Right lobe of liver (tissue), 6 donors: ENCODE data around the gene SCAMP2. TPM values are rescaled to one million over a fixed set of nuclear protein-coding genes. Genes with fewer than 3 reads are reported as not detected.

Experiments used
- ATAC-seq, 4 donors: fragments of 200-7000 bp; cut with Tn5 transposase; one replicate each; pipeline ENCODE4 v1.9.1; 2020; ENCODE audit warnings: mild to moderate bottlenecking in 4 of 4, moderate library complexity in 4 of 4
- DNase-seq, 3 donors: peaks; one replicate each; pipeline ENCODE4 v3.0.0-alpha.2; 2020
- H3K27ac ChIP-seq, 3 donors: fragments of 200-600 bp; one replicate each; pipeline ENCODE4 v1.8.0; 2022
- H3K27me3 ChIP-seq, 2 donors: fragments of 200-600 bp; one replicate each; pipeline ENCODE4 v1.8.0; 2022
- H3K36me3 ChIP-seq, 4 donors: fragments of 200-600 bp; sonication (generic) in 1 of 4; one replicate each; pipeline versions ENCODE4 v1.5.1 to v1.8.0; 2017 to 2022; ENCODE audit warnings: control low read depth in 1 of 4
- H3K4me1 ChIP-seq, 4 donors: fragments of 200-600 bp; sonication (generic) in 1 of 4; one replicate each; pipeline versions ENCODE4 v1.5.1 to v1.8.0; 2017 to 2022; ENCODE audit warnings: control low read depth in 1 of 4
- H3K4me3 ChIP-seq, 3 donors: fragments of 200-600 bp; one replicate each; pipeline ENCODE4 v1.8.0; 2022
- H3K9me3 ChIP-seq, 4 donors: fragments of 200-600 bp; sonication (generic) in 1 of 4; one replicate each; pipeline versions ENCODE4 v1.5.1 to v1.8.0; 2017 to 2022; ENCODE audit warnings: control low read depth in 1 of 4
- POLR2A ChIP-seq: fragments of 450-650 bp; IDR thresholded peaks from one replicate; pipeline ENCODE4 v1.6.1; 2017; ENCODE audit warnings: antibody characterized with exemption, mild to moderate bottlenecking
- WGBS: methylation state at CpG from one replicate; pipeline ENCODE4 v1.1.6; 2018; ENCODE audit warnings: low coverage, low lambda C conversion rate; ENCODE audit not compliant: insufficient coverage; ENCODE audit errors: missing lambda C conversion rate; 5-methylcytosine and 5-hydroxymethylcytosine counted together
- intact Hi-C, 2 donors: fragments of 100-400 bp; cut with DNase I; formaldehyde crosslinking; loops; one replicate each; pipeline versions ENCODE4 v1.11.2 to v1.14.1; 2022
- total RNA-seq, 6 experiments: library from RNA; depleted of rRNA in 2 of 6; stranded (reverse); fragments of >200 nt in 2 of 6; fragmentation: NEBNext Ultra II Directional in 3 of 6; extraction: Animal tissue kit (Norgen Biotek cat#: 25700) in 3 of 6; gene quantifications; one replicate each; pipeline versions ENCODE4 v1.1.0 to v1.2.4, GENCODE V29; 2016 to 2023
- TF ChIP-seq, protein P1 (sequence below), 4 donors: fragments of 200-600 bp in 3 of 4; fragments of 450-650 bp in 1 of 4; IDR thresholded peaks; one replicate each; pipeline versions ENCODE4 v1.5.1 to v1.8.0; 2016 to 2022; ENCODE audit warnings: antibody characterized with exemption in 4 of 4, mild to moderate bottlenecking in 2 of 4
- donor health status: DM: no; HTN: yes; CAD: no.
- donor health status: DM: no; HTN: no; CAD: no.
- donor health status: DM: no; HTN: no; CAD: no.
- donor health status: DM: no; HTN: yes; CAD: no.
- donor health status: DM: no; HTN: yes; CAD: no.

Gene SCAMP2
- total RNA-seq, 6 experiments from 2014 or later, result 33.9 to 45.9 (median 41.7) TPM

DNA sequence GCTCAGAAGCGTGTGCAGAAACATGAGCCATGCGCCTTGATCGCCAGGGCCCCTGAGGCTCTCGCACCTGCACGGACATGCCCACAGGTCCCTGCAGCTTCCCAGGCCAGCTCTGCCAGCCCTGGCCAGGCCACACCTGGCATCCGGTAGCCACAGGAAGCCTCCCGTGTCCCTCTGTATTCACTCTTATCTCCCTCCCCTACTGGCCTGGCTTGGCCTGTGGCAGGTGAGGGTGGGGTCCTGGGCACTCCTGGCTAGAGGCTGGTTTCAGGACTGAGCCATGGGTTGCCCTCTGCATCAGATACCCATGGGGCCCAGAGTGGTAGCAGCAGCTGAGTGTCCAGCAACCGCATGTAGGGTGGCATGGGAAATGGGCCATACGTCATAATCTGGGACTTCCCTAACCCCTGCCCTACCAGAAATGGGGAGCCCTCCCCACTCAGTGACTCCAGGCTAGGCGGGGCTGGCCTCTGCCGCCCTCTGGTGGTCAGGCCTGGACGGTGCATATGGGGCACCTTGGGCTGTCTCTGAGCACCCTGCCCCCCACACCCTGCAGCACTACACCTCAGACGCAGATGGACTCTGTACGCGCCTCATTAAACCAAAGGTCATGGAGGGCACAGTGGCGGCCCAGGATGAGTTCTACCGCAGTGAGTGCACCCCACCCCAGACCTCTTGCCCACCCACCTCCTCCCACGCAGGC, 73.2 kb downstream of the SCAMP2 start:
- Histone ChIP-seq H3K27me3 (no peaks in the 10 kb centered on the region), H3K4me1 (peaks cover 0 to 55% (median 27%) of the 10 kb centered on the region in 4 donors), H3K36me3 (peaks cover 7 to 24% (median 15%) of the 10 kb centered on the region in 4 donors), H3K4me3 (no peak overlapping the region), H3K27ac (peak overlapping the region; percentile 53 to 72 (median 67)), H3K9me3 (no peaks in the 10 kb centered on the region)
- ATAC-seq (peak; percentile 80 to 89 (median 86)), DNase-seq (peak; percentile 83 to 87 (median 87))
- no CpG with 5 or more reads among the region's 18 CpGs for WGBS
- TF ChIP-seq POLR2A, result peak; percentile 32
- TF ChIP-seq, protein P1, sequence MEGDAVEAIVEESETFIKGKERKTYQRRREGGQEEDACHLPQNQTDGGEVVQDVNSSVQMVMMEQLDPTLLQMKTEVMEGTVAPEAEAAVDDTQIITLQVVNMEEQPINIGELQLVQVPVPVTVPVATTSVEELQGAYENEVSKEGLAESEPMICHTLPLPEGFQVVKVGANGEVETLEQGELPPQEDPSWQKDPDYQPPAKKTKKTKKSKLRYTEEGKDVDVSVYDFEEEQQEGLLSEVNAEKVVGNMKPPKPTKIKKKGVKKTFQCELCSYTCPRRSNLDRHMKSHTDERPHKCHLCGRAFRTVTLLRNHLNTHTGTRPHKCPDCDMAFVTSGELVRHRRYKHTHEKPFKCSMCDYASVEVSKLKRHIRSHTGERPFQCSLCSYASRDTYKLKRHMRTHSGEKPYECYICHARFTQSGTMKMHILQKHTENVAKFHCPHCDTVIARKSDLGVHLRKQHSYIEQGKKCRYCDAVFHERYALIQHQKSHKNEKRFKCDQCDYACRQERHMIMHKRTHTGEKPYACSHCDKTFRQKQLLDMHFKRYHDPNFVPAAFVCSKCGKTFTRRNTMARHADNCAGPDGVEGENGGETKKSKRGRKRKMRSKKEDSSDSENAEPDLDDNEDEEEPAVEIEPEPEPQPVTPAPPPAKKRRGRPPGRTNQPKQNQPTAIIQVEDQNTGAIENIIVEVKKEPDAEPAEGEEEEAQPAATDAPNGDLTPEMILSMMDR (IDR thresholded peaks at IDR 0.05), result peak; percentile 97 to 99 (median 98)
- intact Hi-C loops, result no loop called here

DNA sequence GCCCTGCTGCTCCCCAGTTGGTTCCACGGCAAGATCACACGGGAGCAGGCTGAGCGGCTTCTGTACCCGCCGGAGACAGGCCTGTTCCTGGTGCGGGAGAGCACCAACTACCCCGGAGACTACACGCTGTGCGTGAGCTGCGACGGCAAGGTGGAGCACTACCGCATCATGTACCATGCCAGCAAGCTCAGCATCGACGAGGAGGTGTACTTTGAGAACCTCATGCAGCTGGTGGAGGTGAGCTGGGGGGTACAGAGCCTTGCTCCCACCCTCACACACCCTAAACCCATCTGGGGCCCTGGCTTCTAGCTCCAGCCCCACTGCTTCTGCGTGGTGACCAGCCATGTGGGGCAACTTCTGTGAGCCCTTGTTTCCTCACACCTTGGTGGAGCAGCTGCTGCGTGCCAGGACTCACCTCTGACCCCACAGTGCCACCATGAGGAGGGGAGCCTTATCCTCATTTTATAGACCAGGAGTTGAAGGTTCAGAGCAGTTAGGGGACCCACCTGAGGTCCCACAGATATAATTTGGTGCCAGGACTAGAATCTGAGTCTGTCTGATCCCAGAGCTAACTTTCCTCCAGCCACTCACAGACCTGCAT, 73.8 kb downstream of the SCAMP2 start:
- TF ChIP-seq POLR2A, result no peak
- TF ChIP-seq, protein P1 (IDR thresholded peaks at IDR 0.05), result no peak
- H3K4me3 ChIP-seq, result no peak overlapping the region
- peak; percentile 24 to 37 (median 30) for ATAC-seq
- WGBS, result 17% methylated on average over 1 of the region's 16 CpGs
- peaks cover 7 to 24% (median 15%) of the 10 kb centered on the region in 4 donors for H3K36me3 ChIP-seq
- intact Hi-C loops, result no loop called here
- no peaks in the 10 kb centered on the region for H3K27me3 ChIP-seq
- no peak for DNase-seq
- H3K9me3 ChIP-seq, result no peaks in the 10 kb centered on the region
- H3K4me1 ChIP-seq, result peaks cover 0 to 59% (median 27%) of the 10 kb centered on the region in 4 donors
- peak overlapping the region; percentile 54 to 72 (median 67) for H3K27ac ChIP-seq

DNA sequence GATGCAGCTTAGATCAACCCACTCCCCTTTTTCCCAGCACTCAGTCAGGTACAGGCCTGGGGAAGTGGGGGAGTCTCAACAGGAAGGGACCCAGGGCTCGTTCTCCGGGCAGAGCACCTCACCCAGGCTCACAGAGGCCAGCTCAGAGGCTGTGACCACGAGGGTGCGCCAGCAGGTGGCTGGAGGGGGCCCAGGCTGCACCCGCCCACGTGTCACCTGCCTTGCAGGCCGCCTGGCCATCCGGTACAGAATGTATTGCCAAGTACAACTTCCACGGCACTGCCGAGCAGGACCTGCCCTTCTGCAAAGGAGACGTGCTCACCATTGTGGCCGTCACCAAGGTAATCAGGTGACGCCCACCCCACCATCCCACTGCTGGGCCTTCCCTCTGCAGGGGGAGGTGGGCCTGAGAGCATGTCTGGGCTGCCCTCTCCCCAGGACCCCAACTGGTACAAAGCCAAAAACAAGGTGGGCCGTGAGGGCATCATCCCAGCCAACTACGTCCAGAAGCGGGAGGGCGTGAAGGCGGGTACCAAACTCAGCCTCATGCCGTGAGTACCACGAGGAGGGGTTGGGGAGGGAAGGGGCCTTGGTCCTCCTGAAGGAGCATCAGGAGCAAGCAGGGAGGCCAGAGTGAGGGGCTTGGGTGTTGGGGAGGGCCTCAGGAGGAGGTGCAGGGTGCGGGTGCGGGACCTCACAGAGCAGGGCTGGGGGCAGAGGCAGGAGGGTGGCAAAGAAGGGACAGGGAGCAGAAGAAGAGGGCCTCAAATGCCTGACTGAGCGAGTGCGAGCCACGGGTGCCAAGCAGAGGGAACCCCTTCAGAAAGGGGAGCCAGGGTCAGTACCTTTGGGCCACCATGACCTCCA, 74.5 kb downstream of the SCAMP2 start:
- H3K27me3 ChIP-seq, result no peaks in the 10 kb centered on the region
- ATAC-seq, result peak; percentile 74 to 79 (median 78)
- peak overlapping the region; percentile 54 to 72 (median 67) for H3K27ac ChIP-seq
- intact Hi-C loops, result no loop called here
- TF ChIP-seq, protein P1 (IDR thresholded peaks at IDR 0.05), result peak; percentile 22 to 51 (median 36)
- peak; percentile 62 for TF ChIP-seq POLR2A
- DNase-seq, result peak; percentile 86 to 91 (median 91)
- H3K9me3 ChIP-seq, result no peaks in the 10 kb centered on the region
- WGBS, result 61% methylated on average over 6 of the region's 25 CpGs
- peaks cover 7 to 24% (median 15%) of the 10 kb centered on the region in 4 donors for H3K36me3 ChIP-seq
- peak overlapping the region in 1 of 3 donors; percentile 28 for H3K4me3 ChIP-seq
- H3K4me1 ChIP-seq, result peaks cover 0 to 59% (median 27%) of the 10 kb centered on the region in 4 donors

DNA sequence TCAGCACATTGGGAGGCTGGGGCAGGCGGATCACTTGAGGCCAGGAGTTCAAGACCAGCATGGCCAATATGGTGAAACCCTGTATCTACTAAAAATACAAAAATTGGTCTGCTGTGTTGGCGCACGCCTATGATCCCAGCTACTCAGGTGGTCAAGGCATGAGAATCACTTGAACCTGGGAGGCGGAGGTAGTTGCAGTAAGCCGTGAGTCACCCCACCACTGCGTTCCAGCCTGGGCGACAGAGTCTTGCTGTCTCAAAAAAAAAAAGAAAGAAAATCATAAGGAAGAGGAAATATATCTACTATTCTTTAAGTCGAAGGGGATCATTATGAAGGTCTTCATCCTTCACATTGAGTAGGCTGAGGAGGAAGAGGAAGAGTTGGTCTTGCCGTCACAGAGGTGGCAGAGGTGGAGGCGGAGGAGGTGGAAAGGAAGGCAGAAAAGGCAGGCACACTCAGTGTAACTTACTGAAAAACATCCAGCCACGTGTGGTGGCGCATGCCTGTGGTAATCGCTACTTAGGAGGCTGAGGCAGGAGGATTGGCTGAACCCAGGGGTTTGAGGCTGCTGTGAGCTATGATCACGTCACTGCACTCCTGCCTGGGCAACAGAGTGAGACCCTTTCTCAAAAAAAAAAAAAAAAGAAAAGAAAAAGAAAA, 77.1 kb downstream of the SCAMP2 start:
- Histone ChIP-seq H3K4me1 (peaks cover 0 to 66% (median 27%) of the 10 kb centered on the region in 4 donors), H3K27ac (peak overlapping the region in 1 of 3 donors; percentile 51), H3K4me3 (no peak overlapping the region), H3K9me3 (no peaks in the 10 kb centered on the region), H3K36me3 (peaks cover 0 to 2% (median 0%) of the 10 kb centered on the region in 4 donors), H3K27me3 (no peaks in the 10 kb centered on the region)
- intact Hi-C loops, result no loop called here
- WGBS, result 80% methylated on average over 12 of the region's 14 CpGs
- DNase-seq (no peak), ATAC-seq (no peak)
- TF ChIP-seq POLR2A, result no peak
- TF ChIP-seq, protein P1 (IDR thresholded peaks at IDR 0.05), result no peak
